ENCODE measurements around the gene GMNN.

Gene GMNN

DNA sequence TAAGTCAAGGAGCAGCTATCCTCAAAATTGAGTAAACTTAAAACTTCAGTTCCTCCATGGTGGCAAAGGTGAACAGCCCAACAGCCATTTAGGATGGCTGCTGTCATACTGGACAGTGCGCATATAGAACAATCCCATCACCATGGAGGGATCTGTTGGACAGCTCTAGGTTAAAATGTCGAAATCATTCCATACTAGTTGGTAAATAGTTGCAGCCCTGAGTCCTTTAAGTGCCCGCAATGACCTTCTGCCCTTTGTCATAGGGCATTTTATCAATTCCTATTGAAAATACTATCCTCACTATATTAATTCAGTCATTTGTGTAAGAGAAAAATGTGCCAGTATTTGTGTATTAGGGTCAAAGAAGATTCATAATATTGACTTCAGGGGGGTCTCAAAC, 32.8 kb downstream of the GMNN start:
- DNase-seq (ENCODE audit: low read depth, low spot score), result no peak

DNA sequence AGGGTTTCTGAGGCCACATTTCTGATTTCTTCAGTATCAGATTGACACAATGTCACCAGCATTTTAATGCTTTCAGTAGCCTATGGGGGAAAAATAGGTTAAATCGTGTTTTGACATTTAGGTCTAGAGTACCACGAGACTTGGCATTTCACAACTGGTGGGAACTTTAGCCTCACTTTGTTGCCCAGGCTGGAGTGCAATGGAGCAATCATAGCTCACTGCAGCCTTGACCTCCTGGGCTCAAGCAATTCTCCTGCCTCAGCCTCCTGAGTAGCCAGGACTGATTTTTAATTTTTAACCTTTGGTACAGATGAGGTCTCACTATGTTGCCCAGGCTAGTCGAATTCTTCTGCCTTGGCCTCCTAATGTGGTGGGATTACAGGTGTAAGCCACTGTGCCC, 35.0 kb downstream of the GMNN start:
- no peak for DNase-seq (ENCODE audit: low read depth, low spot score)

DNA sequence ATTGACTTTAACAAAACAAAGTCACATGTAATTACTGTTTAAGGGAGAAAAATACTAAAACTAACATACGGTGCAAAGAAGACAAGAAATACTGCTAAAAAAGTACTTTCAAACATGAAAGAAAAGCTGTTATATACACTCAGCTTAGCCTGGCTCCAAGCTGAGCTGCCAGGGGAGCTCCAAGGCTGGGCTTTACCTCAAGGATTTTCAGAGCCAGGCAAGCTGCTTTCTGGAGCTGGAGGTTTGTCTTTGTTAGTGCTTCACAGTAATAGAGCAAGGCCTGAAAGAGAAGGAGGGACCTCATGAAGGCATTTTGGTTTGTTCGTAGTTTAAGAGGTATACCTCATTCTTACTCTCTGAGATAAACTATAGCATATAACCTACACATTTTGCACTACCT, 43.6 kb downstream of the GMNN start:
- DNase-seq (ENCODE audit: low read depth, low spot score), result no peak

DNA sequence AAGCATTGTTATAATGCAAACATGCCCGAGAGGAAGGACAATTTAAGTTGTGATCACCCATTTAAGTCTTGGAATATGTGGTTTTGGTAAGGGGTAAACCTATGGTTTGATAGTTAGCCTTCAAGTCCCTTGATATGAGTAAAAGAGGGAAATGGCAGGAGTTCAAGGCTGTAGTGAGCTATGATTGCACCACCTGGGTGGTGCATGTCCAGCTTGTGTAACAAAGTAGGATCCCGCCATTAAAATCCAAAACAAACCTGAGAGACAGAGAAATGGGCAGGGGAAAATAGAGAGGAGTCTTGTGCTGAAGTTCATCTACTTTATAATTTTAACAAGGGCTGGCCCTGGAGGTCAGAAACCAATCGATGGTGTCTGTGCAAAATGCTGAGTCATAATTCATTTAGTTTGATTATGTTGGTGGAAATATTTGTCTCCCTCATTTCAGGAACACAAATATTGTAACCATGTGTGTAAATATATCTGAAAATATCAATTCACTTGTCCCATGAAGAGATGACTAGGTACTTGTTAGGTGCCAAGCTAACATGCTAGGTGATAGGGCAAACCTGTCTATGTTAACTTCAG, 47.2 kb downstream of the GMNN start:
- no peak for DNase-seq (ENCODE audit: low read depth, low spot score)

DNA sequence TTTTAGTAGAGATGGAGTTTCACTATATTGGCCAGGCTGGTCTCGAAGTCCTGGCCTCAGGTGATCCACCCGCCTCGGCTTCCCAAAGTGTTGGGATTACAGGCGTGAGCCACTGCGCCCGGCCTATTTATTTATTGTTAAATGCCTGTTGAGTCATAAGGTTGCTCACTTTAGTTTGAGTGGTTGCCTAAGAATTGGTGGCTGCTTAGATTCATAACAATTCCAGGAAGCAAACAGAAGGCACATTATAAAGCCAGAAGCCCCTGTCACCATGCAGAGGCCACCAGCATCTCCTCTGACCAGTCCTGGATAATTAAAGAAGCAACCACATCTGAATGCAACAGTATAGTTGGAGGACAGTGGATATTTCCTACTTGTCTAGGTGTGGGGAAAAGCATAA, 48.0 kb downstream of the GMNN start:
- no peak for DNase-seq (ENCODE audit: low read depth, low spot score)

DNA sequence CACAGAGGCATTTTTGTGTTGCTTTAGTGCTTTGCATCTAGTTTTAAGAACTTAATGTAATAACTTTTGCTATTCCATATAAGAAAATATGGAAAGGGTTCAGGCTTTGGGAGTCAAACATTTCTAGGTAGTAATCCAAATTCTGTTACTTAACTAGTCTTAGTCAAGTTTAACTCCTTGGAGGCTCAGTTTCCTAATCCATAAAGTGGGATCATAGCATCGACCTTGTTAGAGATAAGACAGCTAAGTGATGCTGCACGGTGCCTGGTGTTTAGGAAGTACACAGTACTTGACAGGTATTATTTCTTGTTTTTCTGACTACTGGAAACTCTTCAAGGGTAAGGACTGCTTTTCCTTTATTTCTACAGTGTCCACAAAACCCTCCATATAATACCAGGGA, 48.4 kb downstream of the GMNN start:
- DNase-seq (ENCODE audit: low read depth, low spot score), result no peak

DNA sequence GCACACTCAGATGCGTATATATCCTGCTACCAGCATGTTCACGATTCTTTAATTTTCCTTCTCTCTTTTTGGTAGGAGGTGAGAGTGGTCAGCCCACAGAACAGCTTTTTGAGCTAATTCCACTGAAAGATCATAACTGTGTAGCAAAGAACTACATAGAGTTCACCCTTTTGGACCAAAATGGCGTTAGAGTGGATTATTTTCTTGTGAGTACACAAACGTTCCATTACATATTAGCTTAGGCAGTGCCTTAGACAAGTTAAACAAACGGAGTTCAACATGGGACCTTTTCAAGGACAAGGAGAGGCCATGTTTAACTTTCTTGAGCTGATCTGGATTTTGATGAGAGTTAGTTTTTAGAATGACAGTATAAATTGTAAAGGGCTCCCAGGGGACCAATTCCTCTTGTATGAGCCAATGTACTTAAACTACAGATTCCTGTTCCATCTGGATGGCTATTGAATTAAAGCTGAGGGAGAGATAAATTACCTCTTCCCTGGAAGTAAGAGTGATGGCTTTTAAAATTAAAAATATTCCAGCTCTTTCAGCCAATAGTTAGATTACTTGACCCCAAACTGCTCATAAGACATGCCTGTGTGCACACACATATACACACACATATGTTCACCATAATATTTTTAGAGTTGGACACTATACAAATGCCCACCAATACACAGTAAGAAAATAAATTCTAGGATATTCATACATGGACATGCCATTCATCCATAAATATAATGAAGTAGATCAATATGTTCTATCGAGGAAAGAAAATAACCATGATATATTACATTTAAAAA, 49.6 kb downstream of the GMNN start:
- DNase-seq (ENCODE audit: low read depth, low spot score), result no peak

DNA sequence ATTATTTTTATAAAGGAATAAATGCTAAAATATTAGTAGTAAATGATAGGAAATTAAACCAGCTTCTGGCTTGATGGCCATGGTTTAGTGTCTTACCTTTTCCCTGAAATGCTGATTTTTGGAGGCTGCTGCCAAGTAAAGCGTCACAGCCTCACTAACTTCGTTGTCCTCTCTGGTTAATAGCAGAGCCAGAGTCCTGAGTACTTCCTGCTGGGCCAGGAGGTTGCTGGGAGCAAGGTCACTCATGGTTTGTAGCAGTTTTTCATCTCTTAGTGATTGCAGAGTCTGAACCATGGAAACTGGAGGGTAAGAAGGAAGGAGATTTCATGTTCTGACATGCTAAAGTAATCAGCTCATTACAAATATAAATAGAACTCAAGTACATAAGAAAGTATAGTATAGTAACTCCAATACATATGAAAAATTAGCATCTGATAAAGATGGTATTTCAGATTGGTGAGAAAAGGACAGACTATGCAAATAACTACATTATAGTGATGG, 50.4 kb downstream of the GMNN start:
- DNase-seq (ENCODE audit: low read depth, low spot score), result no peak

DNA sequence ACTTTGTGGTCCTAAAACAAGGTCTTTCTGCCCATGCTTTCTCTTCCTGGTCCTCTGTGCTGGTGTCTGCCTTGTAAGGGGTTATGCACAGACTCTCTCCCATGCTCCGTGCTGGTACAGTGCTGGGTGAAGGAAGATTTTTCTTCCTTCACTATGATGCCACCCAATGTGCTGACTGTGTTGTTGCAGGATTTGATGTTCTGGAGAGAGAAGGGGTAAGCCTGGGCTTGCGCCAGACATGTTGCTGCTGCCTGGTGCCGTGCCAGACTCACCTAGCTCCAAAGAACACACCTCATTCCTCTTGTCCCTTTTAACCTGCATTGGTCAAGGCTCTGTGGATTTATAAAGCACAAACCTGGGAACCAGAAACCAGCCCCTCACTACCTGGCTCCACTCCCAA, 52.4 kb downstream of the GMNN start:
- DNase-seq (ENCODE audit: low read depth, low spot score), result no peak

DNA sequence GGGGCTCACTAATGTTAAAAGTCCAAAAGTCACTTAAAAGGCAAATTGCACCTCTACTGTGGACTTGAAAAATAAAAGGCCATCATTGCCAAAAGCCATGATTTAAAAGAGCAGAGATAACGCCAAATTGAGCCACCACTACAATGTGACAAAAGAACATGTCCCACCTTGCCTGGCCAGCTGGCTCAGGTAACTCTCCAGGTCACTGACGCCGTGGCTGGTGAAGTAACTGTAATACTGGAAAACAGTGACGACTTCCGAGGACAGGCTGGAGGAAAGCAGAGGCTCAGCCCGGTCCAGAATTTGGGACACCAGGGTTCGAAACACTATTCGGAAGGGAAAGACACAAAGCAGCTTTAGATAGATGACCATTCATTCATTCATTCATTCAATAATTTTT, 53.2 kb downstream of the GMNN start:
- DNase-seq (ENCODE audit: low read depth, low spot score), result no peak

DNA sequence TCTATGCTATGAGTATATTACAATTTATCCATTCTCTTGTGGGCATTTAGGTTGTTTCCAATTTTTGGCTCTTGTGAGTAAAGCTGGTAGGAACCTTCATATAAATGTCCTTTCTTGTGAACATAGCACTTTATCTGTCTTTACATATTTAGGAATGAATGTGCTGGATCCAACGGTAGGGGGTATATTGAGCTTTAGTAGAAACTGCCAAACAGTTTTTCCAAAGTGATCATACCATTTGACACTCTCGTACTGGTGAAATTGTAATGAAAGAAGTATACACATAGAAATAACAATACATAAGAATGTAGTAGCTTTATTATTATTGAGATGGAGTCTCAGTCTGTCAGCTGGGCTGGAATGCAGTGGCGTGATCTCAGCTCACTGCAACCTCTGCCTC, 54.9 kb downstream of the GMNN start:
- DNase-seq (ENCODE audit: low read depth, low spot score), result no peak

DNA sequence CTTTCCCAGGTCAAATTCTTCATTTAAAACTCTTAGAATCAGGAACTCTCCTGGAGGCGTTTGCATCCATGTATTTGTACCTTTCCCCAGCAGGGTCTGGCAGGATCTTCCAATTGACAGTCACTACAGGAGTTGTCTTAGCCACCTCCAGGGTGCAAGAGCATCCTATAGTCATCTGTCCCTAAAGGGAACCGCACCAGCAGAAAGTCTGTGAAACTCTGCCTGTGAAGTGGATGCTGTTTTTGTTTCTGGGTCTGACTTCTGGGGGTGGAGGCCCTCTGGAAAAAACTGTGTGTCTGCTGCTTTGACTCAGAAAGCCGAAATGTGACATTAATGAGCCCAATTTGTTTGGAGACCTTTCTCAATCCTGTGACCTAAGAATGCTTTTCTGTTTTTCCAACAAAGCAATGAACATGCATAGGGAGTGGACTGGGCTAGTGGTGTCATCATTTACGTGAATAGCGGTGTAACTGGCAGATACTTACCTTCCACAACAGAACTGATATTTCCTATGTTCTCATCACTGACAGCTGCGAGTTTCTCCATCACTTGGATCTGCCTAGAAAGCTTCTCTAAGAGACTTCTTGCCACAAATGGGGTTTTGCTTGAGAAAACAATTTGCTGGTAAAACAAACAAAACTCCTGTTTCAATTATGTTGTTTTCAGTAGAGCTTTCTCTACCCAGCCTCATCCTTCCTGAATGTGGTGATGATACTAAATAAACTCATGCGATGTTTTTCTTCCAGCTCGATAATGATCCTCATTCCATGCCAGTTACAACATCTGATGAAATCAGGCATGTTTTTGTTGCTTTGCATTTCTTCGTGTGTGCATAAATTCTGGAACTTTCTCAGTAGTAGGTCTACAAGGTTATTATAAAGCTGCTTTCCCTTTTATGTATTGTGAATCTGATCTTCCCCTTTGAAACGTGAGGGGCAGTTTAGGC, 57.3 kb downstream of the GMNN start:
- no peak for DNase-seq (ENCODE audit: low read depth, low spot score)

DNA sequence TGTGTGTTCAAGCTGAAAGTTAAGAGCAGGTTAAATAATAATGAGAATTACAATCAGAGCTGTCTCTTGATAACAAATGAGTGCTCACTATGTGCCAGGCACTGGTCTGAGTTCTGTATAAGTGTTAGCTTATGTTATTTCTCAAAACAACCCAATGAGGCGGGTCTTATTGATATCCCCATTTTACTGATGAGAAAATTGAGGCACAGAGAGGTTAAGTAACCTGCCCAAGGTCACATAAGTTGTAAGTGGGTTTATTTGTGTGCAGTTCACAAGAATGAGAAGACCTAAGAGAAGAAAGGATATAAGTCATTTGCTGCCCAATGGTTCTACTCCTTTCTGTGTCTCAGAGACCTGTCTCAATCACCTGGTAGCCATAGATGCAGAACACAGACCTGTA, 58.1 kb downstream of the GMNN start:
- DNase-seq (ENCODE audit: low read depth, low spot score), result no peak

DNA sequence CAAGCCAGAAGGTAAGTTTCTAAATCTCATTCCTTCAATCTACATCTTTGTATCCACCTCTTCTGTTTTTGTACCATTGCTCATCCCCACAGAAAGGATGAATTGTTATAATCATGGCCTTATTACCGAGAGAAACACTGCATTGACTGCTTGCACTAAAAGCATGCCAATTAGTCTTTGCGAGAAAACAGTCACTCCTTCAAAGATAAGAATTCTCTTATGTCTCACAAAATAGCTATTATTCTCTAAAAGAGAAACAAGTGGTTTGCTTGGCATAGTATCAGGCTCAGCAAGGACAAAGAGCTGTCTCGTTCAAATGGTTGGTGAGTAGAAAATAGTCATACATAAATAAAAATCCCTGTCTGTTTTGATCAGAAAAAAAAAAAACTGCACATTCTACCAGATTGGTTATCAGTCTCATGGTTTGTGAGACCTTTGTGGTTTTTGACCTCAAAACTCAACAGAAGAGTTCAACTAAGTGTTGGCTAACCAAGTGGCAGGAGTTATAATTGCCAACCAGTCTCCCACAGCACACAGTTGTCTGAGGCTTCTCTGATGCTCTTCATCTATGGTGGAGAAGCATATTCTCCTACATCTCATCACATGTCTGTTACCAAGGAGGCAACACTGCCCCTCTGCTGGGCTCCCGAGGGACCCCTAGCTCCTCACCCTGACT, 59.1 kb downstream of the GMNN start:
- no peak for DNase-seq (ENCODE audit: low read depth, low spot score)
